ENCODE data around the gene BPI. TPM values are rescaled to one million over a fixed set of nuclear protein-coding genes. Genes with fewer than 3 reads are reported as not detected.

The BPI gene
- total RNA-seq, 2 experiments from 2014 or later = 0.14 TPM; not detected in 1

DNA sequence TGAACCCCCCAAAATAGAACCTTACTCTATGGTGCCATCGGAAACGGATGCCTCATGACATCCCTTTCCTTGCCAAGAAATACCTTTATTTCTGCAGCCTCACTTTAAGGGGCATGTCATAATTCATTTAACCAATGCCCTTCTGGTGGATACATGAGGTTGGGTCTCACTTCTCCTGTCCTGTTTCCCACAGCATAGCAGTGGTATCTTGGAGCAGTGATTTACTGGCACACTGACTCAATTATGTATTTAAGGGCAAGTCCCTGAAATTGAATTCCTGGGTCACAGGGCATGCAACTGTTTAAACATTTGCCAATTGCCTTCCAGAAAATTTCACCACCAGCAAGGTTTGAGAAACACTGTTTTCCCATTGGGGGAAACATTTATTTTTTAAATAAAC, 41.7 kb downstream of the BPI start:
- Histone ChIP-seq H3K4me3 (ENCODE audit: low read length) (no peak overlapping the region), H3K27me3 (ENCODE audit: control insufficient read depth in 1 of 2, insufficient read depth in 2 of 2, low read length in 2 of 2) (peaks cover 0 to 2% of the 10 kb centered on the region in 2 experiments), H3K4me1 (ENCODE audit: insufficient read depth, low read length) (no peaks in the 10 kb centered on the region), H3K27ac (ENCODE audit: low read depth in 1 of 2, low read length in 2 of 2) (no peak overlapping the region), H3K9me3 (ENCODE audit: control insufficient read depth in 1 of 2, insufficient read depth in 1 of 2, low read length in 2 of 2) (no peaks in the 10 kb centered on the region), H3K36me3 (ENCODE audit: insufficient read depth, low read length) (no peaks in the 10 kb centered on the region)
- ChIA-PET CTCF (no interaction called here), POLR2A (no interaction called here)
- TF ChIP-seq, protein P1, sequence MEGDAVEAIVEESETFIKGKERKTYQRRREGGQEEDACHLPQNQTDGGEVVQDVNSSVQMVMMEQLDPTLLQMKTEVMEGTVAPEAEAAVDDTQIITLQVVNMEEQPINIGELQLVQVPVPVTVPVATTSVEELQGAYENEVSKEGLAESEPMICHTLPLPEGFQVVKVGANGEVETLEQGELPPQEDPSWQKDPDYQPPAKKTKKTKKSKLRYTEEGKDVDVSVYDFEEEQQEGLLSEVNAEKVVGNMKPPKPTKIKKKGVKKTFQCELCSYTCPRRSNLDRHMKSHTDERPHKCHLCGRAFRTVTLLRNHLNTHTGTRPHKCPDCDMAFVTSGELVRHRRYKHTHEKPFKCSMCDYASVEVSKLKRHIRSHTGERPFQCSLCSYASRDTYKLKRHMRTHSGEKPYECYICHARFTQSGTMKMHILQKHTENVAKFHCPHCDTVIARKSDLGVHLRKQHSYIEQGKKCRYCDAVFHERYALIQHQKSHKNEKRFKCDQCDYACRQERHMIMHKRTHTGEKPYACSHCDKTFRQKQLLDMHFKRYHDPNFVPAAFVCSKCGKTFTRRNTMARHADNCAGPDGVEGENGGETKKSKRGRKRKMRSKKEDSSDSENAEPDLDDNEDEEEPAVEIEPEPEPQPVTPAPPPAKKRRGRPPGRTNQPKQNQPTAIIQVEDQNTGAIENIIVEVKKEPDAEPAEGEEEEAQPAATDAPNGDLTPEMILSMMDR (IDR thresholded peaks at IDR 0.05) = no peak
- DNase-seq (no peak), ATAC-seq (ENCODE audit: poor library complexity) (no peak)
- Mint-ChIP-seq H3K9me3 (no peaks in the 10 kb centered on the region), H3K27ac (no peak overlapping the region), H3K4me3 (no peak overlapping the region), H3K27me3 (peaks cover 3% of the 10 kb centered on the region), H3K36me3 (ENCODE audit: low read depth) (no peaks in the 10 kb centered on the region), H3K4me1 (ENCODE audit: low read depth) (no peaks in the 10 kb centered on the region)
- intact Hi-C loops (cut with DNase I, micrococcal nuclease) = no loop called here

DNA sequence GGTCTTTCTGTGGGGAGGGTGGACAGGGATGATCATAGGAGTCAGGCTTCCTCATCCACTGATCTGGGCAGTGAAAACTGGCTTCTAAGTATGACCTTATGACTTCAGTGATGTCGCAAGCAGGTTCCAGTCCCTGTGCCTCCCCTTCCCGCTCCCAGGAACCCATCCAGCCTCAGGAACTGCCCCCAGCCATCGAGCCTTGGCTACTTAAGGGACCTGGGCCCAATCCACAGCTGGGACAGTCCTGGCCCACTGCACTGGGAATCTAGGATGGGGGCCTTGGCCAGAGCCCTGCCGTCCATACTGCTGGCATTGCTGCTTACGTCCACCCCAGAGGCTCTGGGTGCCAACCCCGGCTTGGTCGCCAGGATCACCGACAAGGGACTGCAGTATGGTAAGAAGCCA, 42.3 kb downstream of the BPI start, which contains the start of gene LBP:
Gene LBP, plus strand, starts transcription at position 236 of the 405 bp plus-strand sequence. Its CDS starts 35 bp downstream, at position 271.
- peaks cover 0 to 2% of the 10 kb centered on the region in 2 experiments for H3K27me3 ChIP-seq (ENCODE audit: control insufficient read depth in 1 of 2, insufficient read depth in 2 of 2, low read length in 2 of 2)
- no peak within 1 kb of the TSS for H3K4me3 ChIP-seq (ENCODE audit: low read length)
- DNase-seq (no peak), ATAC-seq (ENCODE audit: poor library complexity) (no peak)
- H3K36me3 Mint-ChIP-seq (ENCODE audit: low read depth) = no peaks in the 10 kb centered on the region
- TF ChIP-seq, protein P1 (IDR thresholded peaks at IDR 0.05) = no peak
- H3K27ac ChIP-seq (ENCODE audit: low read depth in 1 of 2, low read length in 2 of 2) = no peak within 1 kb of the TSS
- H3K27me3 Mint-ChIP-seq = no peaks in the 10 kb centered on the region
- no peaks in the 10 kb centered on the region for H3K36me3 ChIP-seq (ENCODE audit: insufficient read depth, low read length)
- intact Hi-C loops (cut with DNase I, micrococcal nuclease) = no loop called here
- ChIA-PET CTCF (no interaction called here), POLR2A (no interaction called here)
- H3K4me1 Mint-ChIP-seq (ENCODE audit: low read depth) = no peaks in the 10 kb centered on the region
- no peaks in the 10 kb centered on the region for H3K4me1 ChIP-seq (ENCODE audit: insufficient read depth, low read length)
- no peaks in the 10 kb centered on the region for H3K9me3 ChIP-seq (ENCODE audit: control insufficient read depth in 1 of 2, insufficient read depth in 1 of 2, low read length in 2 of 2)
- H3K4me3 Mint-ChIP-seq = no peak within 1 kb of the TSS
- H3K9me3 Mint-ChIP-seq = no peaks in the 10 kb centered on the region
- no peak within 1 kb of the TSS for H3K27ac Mint-ChIP-seq

DNA sequence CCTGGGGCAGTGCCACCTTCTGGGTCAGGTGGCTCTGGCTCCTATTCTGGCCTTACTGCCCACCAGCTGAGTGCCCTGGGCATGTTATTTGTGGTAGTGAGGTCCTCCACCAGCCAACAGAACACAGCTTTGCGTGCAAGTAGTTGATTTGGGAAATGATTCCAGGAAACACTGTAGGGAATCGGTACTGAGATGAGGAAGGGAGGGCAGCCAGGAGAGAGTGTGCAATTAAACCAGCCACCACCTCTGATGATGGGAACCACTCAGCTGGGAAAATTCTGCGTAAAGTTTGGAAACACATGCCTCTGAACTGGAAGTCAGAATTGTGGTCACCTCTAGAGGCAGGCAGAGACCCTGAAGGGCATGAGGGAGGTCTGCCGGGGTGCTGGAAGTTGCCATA, 42.8 kb downstream of the BPI start:
- no peak overlapping the region for H3K27ac ChIP-seq (ENCODE audit: low read depth in 1 of 2, low read length in 2 of 2)
- ChIA-PET POLR2A (no interaction called here), CTCF (no interaction called here)
- H3K27ac Mint-ChIP-seq = no peak overlapping the region
- no peaks in the 10 kb centered on the region for H3K4me1 Mint-ChIP-seq (ENCODE audit: low read depth)
- H3K27me3 Mint-ChIP-seq = no peaks in the 10 kb centered on the region
- no peak overlapping the region for H3K4me3 Mint-ChIP-seq
- H3K9me3 Mint-ChIP-seq = no peaks in the 10 kb centered on the region
- DNase-seq = no peak
- H3K4me1 ChIP-seq (ENCODE audit: insufficient read depth, low read length) = no peaks in the 10 kb centered on the region
- H3K9me3 ChIP-seq (ENCODE audit: control insufficient read depth in 1 of 2, insufficient read depth in 1 of 2, low read length in 2 of 2) = no peaks in the 10 kb centered on the region
- intact Hi-C loops (cut with DNase I, micrococcal nuclease) = no loop called here
- no peak overlapping the region for H3K4me3 ChIP-seq (ENCODE audit: low read length)
- peaks cover 0 to 2% of the 10 kb centered on the region in 2 experiments for H3K27me3 ChIP-seq (ENCODE audit: control insufficient read depth in 1 of 2, insufficient read depth in 2 of 2, low read length in 2 of 2)
- TF ChIP-seq, protein P1 (IDR thresholded peaks at IDR 0.05) = no peak
- no peak for ATAC-seq (ENCODE audit: poor library complexity)
- no peaks in the 10 kb centered on the region for H3K36me3 Mint-ChIP-seq (ENCODE audit: low read depth)
- H3K36me3 ChIP-seq (ENCODE audit: insufficient read depth, low read length) = no peaks in the 10 kb centered on the region
